OCI-LY1 (cell line): ENCODE measurements around the gene MAPRE3.

Experiments used
- H2AFZ ChIP-seq: fragments of 200-600 bp; sonication (generic), shearing (Covaris generic); 2 replicates; pipeline ENCODE4 v1.6.0; 2014; ENCODE audit warnings: antibody characterized with exemption, mild to moderate bottlenecking, low read length
- H3F3A ChIP-seq: fragments of 200-600 bp; sonication (generic), shearing (Covaris generic); 2 replicates; pipeline ENCODE4 v1.6.0; 2014; ENCODE audit warnings: mild to moderate bottlenecking, antibody characterized with exemption, low read length, moderate library complexity; ENCODE audit not compliant: insufficient read depth
- H3K27ac ChIP-seq: fragments of 200-600 bp; sonication (generic); 2 replicates; pipeline ENCODE4 v1.5.1; 2014; ENCODE audit warnings: low read length, mixed run types, mild to moderate bottlenecking, low read depth; ENCODE audit not compliant: poor library complexity, severe bottlenecking
- H3K27me3 ChIP-seq: fragments of 200-600 bp; sonication (generic); 2 replicates; pipeline ENCODE4 v1.6.0; 2014; ENCODE audit warnings: antibody characterized with exemption, mild to moderate bottlenecking, low read length, moderate library complexity; ENCODE audit not compliant: insufficient read depth
- H3K36me3 ChIP-seq: fragments of 200-600 bp; sonication (generic); 2 replicates; pipeline ENCODE4 v1.6.1; 2014; ENCODE audit warnings: mild to moderate bottlenecking, antibody characterized with exemption, low read length, moderate library complexity, mixed read lengths; ENCODE audit not compliant: insufficient read depth
- H3K4me1 ChIP-seq: fragments of 200-600 bp; sonication (generic); 2 replicates; pipeline ENCODE4 v1.5.1; 2014; ENCODE audit warnings: mild to moderate bottlenecking, low read length, moderate library complexity; ENCODE audit not compliant: insufficient read depth, severe bottlenecking
- H3K4me2 ChIP-seq: fragments of 200-600 bp; sonication (generic), shearing (Covaris generic); 2 replicates; pipeline ENCODE4 v1.6.1; 2014; ENCODE audit warnings: low read length
- H3K4me3 ChIP-seq: fragments of 200-600 bp; sonication (generic); 2 replicates; pipeline ENCODE4 v1.5.1; 2014; ENCODE audit warnings: low read length, low read depth, mild to moderate bottlenecking, mixed read lengths; ENCODE audit not compliant: poor library complexity, severe bottlenecking
- H3K79me2 ChIP-seq: fragments of 200-600 bp; shearing (Covaris generic); 2 replicates; pipeline ENCODE4 v1.6.1; 2016; ENCODE audit warnings: mixed run types, low read length, mixed read lengths; ENCODE audit not compliant: insufficient read depth
- H3K9ac ChIP-seq: fragments of 200-600 bp; sonication (generic), shearing (Covaris generic); 2 replicates; pipeline ENCODE4 v1.6.1; 2014; ENCODE audit warnings: mild to moderate bottlenecking, low read length, mixed read lengths
- H3K9me2 ChIP-seq: fragments of 200-600 bp; sonication (generic), shearing (Covaris generic); 2 replicates; pipeline ENCODE4 v1.6.1; 2014; ENCODE audit warnings: low read depth, mild to moderate bottlenecking, low read length, mixed read lengths
- H3K9me3 ChIP-seq: fragments of 200-600 bp; shearing (Covaris generic); 2 replicates; pipeline ENCODE4 v1.6.1; 2014; ENCODE audit warnings: low read length, mixed read lengths
- H4K20me1 ChIP-seq: fragments of 200-600 bp; sonication (generic), shearing (Covaris generic); 2 replicates; pipeline ENCODE4 v1.6.0; 2016; ENCODE audit warnings: mild to moderate bottlenecking, low read length; ENCODE audit not compliant: insufficient read depth
- CTCF ChIP-seq: fragments of 200-600 bp; sonication (generic), shearing (Covaris generic); IDR thresholded peaks from 2 replicates; pipeline ENCODE4 v1.5.1; 2017; ENCODE audit warnings: mild to moderate bottlenecking, antibody characterized with exemption, low read length, moderate library complexity, mixed read lengths
- EZH2 ChIP-seq: fragments of 200-600 bp; sonication (generic), shearing (Covaris generic); IDR thresholded peaks from 2 replicates; pipeline ENCODE4 v1.8.0; 2017; ENCODE audit warnings: borderline replicate concordance, mixed run types, mild to moderate bottlenecking, antibody characterized with exemption, low read length, moderate library complexity, mixed read lengths

Gene MAPRE3

GRCh38 chr2:27000228-27000627 is 29.8 kb downstream of the MAPRE3 start:
- H3K9me3 ChIP-seq = no peaks in the 10 kb centered on the region
- H3K4me1 ChIP-seq = no peaks in the 10 kb centered on the region
- H3K27me3 ChIP-seq = no peaks in the 10 kb centered on the region
- no peaks in the 10 kb centered on the region for H3F3A ChIP-seq
- no peaks in the 10 kb centered on the region for H4K20me1 ChIP-seq
- no peak overlapping the region for H3K9ac ChIP-seq
- no peak for TF ChIP-seq CTCF
- TF ChIP-seq EZH2 = no peak
- H3K4me3 ChIP-seq = no peak overlapping the region
- H2AFZ ChIP-seq = no peak overlapping the region
- H3K36me3 ChIP-seq = no peaks in the 10 kb centered on the region
- no peak overlapping the region for H3K4me2 ChIP-seq
- no peak overlapping the region for H3K27ac ChIP-seq
- no peaks in the 10 kb centered on the region for H3K9me2 ChIP-seq
- no peaks in the 10 kb centered on the region for H3K79me2 ChIP-seq

GRCh38 chr2:27000995-27001394 is 30.6 kb downstream of the MAPRE3 start:
- TF ChIP-seq EZH2 (no peak), CTCF (no peak)
- no peak overlapping the region for H3K4me2 ChIP-seq
- H3K9me3 ChIP-seq = no peaks in the 10 kb centered on the region
- H3K9me2 ChIP-seq = no peaks in the 10 kb centered on the region
- no peaks in the 10 kb centered on the region for H4K20me1 ChIP-seq
- no peaks in the 10 kb centered on the region for H3K4me1 ChIP-seq
- H3K27me3 ChIP-seq = no peaks in the 10 kb centered on the region
- H3F3A ChIP-seq = no peaks in the 10 kb centered on the region
- no peak overlapping the region for H2AFZ ChIP-seq
- no peak overlapping the region for H3K9ac ChIP-seq
- no peaks in the 10 kb centered on the region for H3K36me3 ChIP-seq
- H3K27ac ChIP-seq = no peak overlapping the region
- H3K79me2 ChIP-seq = no peaks in the 10 kb centered on the region
- H3K4me3 ChIP-seq = no peak overlapping the region

DNA sequence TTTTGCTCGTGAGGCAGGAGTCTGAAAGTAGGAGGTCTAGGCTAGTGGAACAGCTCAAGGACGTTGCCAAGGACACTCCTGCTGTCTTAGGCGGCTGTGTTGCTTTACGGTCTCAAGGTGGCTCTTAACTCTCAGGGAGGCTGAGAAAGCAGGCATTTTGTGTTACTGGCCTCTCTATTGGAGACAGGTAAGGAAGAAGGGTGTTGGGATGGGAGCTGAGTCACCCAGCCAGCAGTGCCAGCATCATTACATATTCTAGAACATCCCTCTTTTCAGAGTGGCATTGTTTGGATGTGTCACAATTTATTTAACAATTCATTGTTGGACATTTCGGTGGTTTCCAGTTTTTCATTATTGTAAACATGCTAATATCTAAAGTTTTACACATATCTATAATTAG is 31.5 kb downstream of the MAPRE3 start:
- Histone ChIP-seq H3K9me2 (no peaks in the 10 kb centered on the region), H4K20me1 (no peaks in the 10 kb centered on the region), H2AFZ (no peak overlapping the region), H3K36me3 (no peaks in the 10 kb centered on the region), H3K9me3 (no peaks in the 10 kb centered on the region), H3F3A (no peaks in the 10 kb centered on the region), H3K9ac (no peak overlapping the region), H3K4me1 (no peaks in the 10 kb centered on the region), H3K4me2 (no peak overlapping the region), H3K4me3 (no peak overlapping the region), H3K79me2 (no peaks in the 10 kb centered on the region), H3K27ac (no peak overlapping the region), H3K27me3 (0 out of 2 replicates have a peak, but pooled peaks cover 2% of the 10 kb centered on the region)
- TF ChIP-seq CTCF = no peak
- TF ChIP-seq EZH2 = no peak
